ENCODE results near the gene PML. TPM values are rescaled to one million over a fixed set of nuclear protein-coding genes. Genes with fewer than 3 reads are reported as not detected.
"Not testable (repeated sequence)": the region's sequence is repeated elsewhere in the genome, so short reads cannot be mapped to it uniquely, and the experiment has no call there.

Gene PML
- total RNA-seq, 2 donors from 2014 or later: 26.5 to 28.9 TPM

GRCh38 chr15:74053517-74053916 lies 59.0 kb downstream of the PML start:
- Histone ChIP-seq H3K4me1 (ENCODE audit: control insufficient read depth, insufficient read depth, low read length) (no peaks in the 10 kb centered on the region), H3K36me3 (ENCODE audit: control insufficient read depth, insufficient read depth, low read length) (no peaks in the 10 kb centered on the region), H3K9me3 (ENCODE audit: control insufficient read depth, low read length) (no peaks in the 10 kb centered on the region), H3K27me3 (ENCODE audit: control insufficient read depth, insufficient read depth, low read length, poor library complexity, severe bottlenecking) (no peaks in the 10 kb centered on the region), H3K9ac (ENCODE audit: extremely low read depth, low read length, poor library complexity, severe bottlenecking) (no peak overlapping the region), H3K27ac (ENCODE audit: low read depth, low read length) (no peak overlapping the region), H3K4me3 (ENCODE audit: low read length) (no peak overlapping the region)
- Mint-ChIP-seq H3K9me3 (peaks cover 5% of the 10 kb centered on the region), H3K4me3 (no peak overlapping the region), H3K27me3 (ENCODE audit: insufficient read depth) (peaks cover 20% of the 10 kb centered on the region), H3K4me1 (peaks cover 2% of the 10 kb centered on the region), H3K36me3 (ENCODE audit: low read depth) (no peaks in the 10 kb centered on the region), H3K27ac (no peak overlapping the region)
- TF ChIP-seq CTCF (conservative IDR thresholded peaks at IDR 0.05): no peak
- WGBS, 2 experiments (ENCODE audit: insufficient coverage in 1 of 2, insufficient read length in 1 of 2): 92 to 95% methylated on average over 15 of the region's 15 CpGs
- no peak for DNase-seq

- no peak overlapping the region for H3K4me3 Mint-ChIP-seq
Observed at GRCh38 chr15:74053941-74054529, 59.5 kb downstream of the PML start.

DNA sequence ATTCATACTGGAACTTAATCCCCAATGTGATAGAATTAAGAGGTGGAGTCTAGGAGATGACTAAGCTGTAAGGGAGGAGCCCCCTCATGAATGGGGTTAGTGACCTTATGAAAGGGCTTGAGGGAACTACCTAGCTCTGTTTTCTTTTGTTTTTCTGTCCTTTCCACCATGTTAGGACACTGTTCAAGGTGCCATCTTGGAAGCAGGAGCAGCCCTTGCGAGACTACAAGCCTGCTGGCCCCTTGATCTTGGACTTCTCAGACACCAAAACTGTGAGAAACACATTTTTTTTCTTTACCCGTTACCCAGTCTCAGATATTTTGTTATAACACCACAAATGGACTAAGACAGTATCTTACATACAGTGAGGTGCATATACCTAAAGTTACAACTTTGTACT lies 61.3 kb downstream of the PML start:
- 71 to 87% methylated on average over 2 of the region's 2 CpGs for WGBS, 2 experiments (ENCODE audit: insufficient coverage in 1 of 2, insufficient read length in 1 of 2)
- no peak for DNase-seq
- Mint-ChIP-seq H3K36me3 (ENCODE audit: low read depth) (no peaks in the 10 kb centered on the region), H3K9me3 (peaks cover 7% of the 10 kb centered on the region), H3K4me1 (peaks cover 2% of the 10 kb centered on the region), H3K4me3 (no peak overlapping the region), H3K27ac (no peak overlapping the region), H3K27me3 (ENCODE audit: insufficient read depth) (peaks cover 33% of the 10 kb centered on the region)
- H3K4me3 ChIP-seq (ENCODE audit: low read length): no peak overlapping the region
- no peaks in the 10 kb centered on the region for H3K9me3 ChIP-seq (ENCODE audit: control insufficient read depth, low read length)
- no peak for TF ChIP-seq CTCF (conservative IDR thresholded peaks at IDR 0.05)
- H3K27ac ChIP-seq (ENCODE audit: low read depth, low read length): no peak overlapping the region
- H3K4me1 ChIP-seq (ENCODE audit: control insufficient read depth, insufficient read depth, low read length): no peaks in the 10 kb centered on the region
- no peaks in the 10 kb centered on the region for H3K36me3 ChIP-seq (ENCODE audit: control insufficient read depth, insufficient read depth, low read length)
- H3K9ac ChIP-seq (ENCODE audit: extremely low read depth, low read length, poor library complexity, severe bottlenecking): no peak overlapping the region
- H3K27me3 ChIP-seq (ENCODE audit: control insufficient read depth, insufficient read depth, low read length, poor library complexity, severe bottlenecking): no peaks in the 10 kb centered on the region

More at GRCh38 chr15:74053941-74054529, 59.5 kb downstream of the PML start:
- Mint-ChIP-seq H3K27ac (no peak overlapping the region), H3K36me3 (ENCODE audit: low read depth) (no peaks in the 10 kb centered on the region), H3K27me3 (ENCODE audit: insufficient read depth) (peaks cover 23% of the 10 kb centered on the region), H3K9me3 (peaks cover 7% of the 10 kb centered on the region), H3K4me1 (peaks cover 2% of the 10 kb centered on the region)
- Histone ChIP-seq H3K4me1 (ENCODE audit: control insufficient read depth, insufficient read depth, low read length) (no peaks in the 10 kb centered on the region), H3K36me3 (ENCODE audit: control insufficient read depth, insufficient read depth, low read length) (no peaks in the 10 kb centered on the region), H3K27ac (ENCODE audit: low read depth, low read length) (no peak overlapping the region), H3K4me3 (ENCODE audit: low read length) (no peak overlapping the region), H3K27me3 (ENCODE audit: control insufficient read depth, insufficient read depth, low read length, poor library complexity, severe bottlenecking) (no peaks in the 10 kb centered on the region), H3K9me3 (ENCODE audit: control insufficient read depth, low read length) (no peaks in the 10 kb centered on the region), H3K9ac (ENCODE audit: extremely low read depth, low read length, poor library complexity, severe bottlenecking) (no peak overlapping the region)
- DNase-seq: peak; percentile 89
- WGBS, 2 experiments (ENCODE audit: insufficient coverage in 1 of 2, insufficient read length in 1 of 2): 27 to 30% methylated on average over 7 to 14 of the region's 17 CpGs
- TF ChIP-seq CTCF (conservative IDR thresholded peaks at IDR 0.05): peak; percentile 71

- not testable (repeated sequence) for H3K27me3 ChIP-seq (ENCODE audit: control insufficient read depth, insufficient read depth, low read length, poor library complexity, severe bottlenecking); H3K4me1 Mint-ChIP-seq; H3K36me3 Mint-ChIP-seq (ENCODE audit: low read depth); H3K4me3 Mint-ChIP-seq; H3K9ac ChIP-seq (ENCODE audit: extremely low read depth, low read length, poor library complexity, severe bottlenecking); DNase-seq; H3K27ac ChIP-seq (ENCODE audit: low read depth, low read length); H3K36me3 ChIP-seq (ENCODE audit: control insufficient read depth, insufficient read depth, low read length); H3K4me1 ChIP-seq (ENCODE audit: control insufficient read depth, insufficient read depth, low read length); H3K4me3 ChIP-seq (ENCODE audit: low read length); H3K27ac Mint-ChIP-seq; H3K9me3 ChIP-seq (ENCODE audit: control insufficient read depth, low read length); H3K9me3 Mint-ChIP-seq
- 86 to 91% methylated on average over 3 to 5 of the region's 5 CpGs for WGBS, 2 experiments (ENCODE audit: insufficient coverage in 1 of 2, insufficient read length in 1 of 2)
- H3K27me3 Mint-ChIP-seq (ENCODE audit: insufficient read depth): peaks cover 33% of the 10 kb centered on the region
Observed at GRCh38 chr15:74056330-74056729, 61.8 kb downstream of the PML start.

DNA sequence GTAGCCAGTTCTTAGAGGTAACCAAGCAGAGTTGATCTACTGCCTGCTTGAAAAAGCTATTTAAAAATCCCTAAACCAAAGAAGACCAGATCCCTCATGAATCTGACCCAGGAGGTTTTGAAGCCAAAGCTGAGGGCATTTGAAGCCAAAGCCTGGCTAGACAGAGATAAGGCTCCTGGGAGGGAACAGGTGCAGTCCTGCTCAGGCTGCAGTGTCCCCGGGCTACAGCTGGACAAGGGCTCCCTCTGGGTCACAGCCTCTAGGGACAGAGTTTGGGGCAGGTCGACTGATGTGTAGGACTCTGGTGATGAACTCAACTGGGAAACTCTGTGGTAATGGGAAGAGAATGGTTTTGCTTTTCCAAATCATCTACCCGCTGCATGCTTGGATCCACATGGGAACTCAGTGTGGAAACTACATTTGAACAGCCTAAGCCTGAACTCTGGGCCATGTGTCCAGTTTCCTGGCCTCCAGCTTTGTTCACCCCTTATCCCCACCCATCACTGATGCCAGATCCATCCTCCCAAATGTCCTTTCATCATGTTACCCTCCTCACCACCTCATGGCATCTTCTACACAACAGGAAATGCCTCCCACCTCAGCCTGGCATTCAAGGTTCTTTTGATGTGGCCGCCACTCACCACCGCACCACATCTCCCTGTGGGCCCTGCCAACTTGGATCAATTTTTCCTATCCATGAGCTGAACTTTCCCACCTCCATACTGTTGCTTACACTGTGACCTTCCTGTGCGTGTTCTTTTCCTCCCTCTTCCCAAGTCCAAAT lies 64.7 kb downstream of the PML start:
- peaks cover 29% of the 10 kb centered on the region for H3K27me3 Mint-ChIP-seq (ENCODE audit: insufficient read depth)
- not testable (repeated sequence) for H3K9me3 Mint-ChIP-seq; H3K36me3 Mint-ChIP-seq (ENCODE audit: low read depth); H3K9me3 ChIP-seq (ENCODE audit: control insufficient read depth, low read length); H3K4me1 Mint-ChIP-seq; H3K27ac Mint-ChIP-seq; H3K4me1 ChIP-seq (ENCODE audit: control insufficient read depth, insufficient read depth, low read length); H3K27ac ChIP-seq (ENCODE audit: low read depth, low read length); H3K4me3 ChIP-seq (ENCODE audit: low read length); DNase-seq; H3K9ac ChIP-seq (ENCODE audit: extremely low read depth, low read length, poor library complexity, severe bottlenecking); H3K4me3 Mint-ChIP-seq; H3K36me3 ChIP-seq (ENCODE audit: control insufficient read depth, insufficient read depth, low read length); H3K27me3 ChIP-seq (ENCODE audit: control insufficient read depth, insufficient read depth, low read length, poor library complexity, severe bottlenecking)
- 91 to 94% methylated on average over 3 to 6 of the region's 6 CpGs for WGBS, 2 experiments (ENCODE audit: insufficient coverage in 1 of 2, insufficient read length in 1 of 2)
